K562 (cell line): ENCODE results near the gene ATG7. TPM values are rescaled to one million over a fixed set of nuclear protein-coding genes. Genes with fewer than 3 reads are reported as not detected.

ENCODE experiments used
- ATAC-seq: fragments of 200-7000 bp; cut with Tn5 transposase; 3 replicates; pipeline ENCODE4 v1.9.1; 2020; ENCODE audit warnings: moderate library complexity
- BruUV-seq: library from RNA; stranded (reverse); fragments of 400-500 nt; replicated peaks from 2 replicates; lab custom pipeline; 2021; lab: Mats Ljungman, UMichigan
- CTCF ChIA-PET: fragments of 300-600 bp; formaldehyde crosslinking; extraction: SDS; loops from one replicate; lab custom pipeline; 2021; ENCODE audit warnings: low intra/inter-chr PET ratio; lab: Yijun Ruan, JAX
- POLR2A ChIA-PET: fragments of 300-600, 350-650 bp; sonication (Branson Sonifier 250); formaldehyde crosslinking; extraction: SDS; loops from one replicate; lab custom pipeline; 2021; ENCODE audit warnings: antibody characterized with exemption, inconsistent platforms; lab: Yijun Ruan, JAX
- DNase-seq, 4 experiments: peaks; one replicate each; pipeline versions ENCODE4 v3.0.0 to v3.0.0-alpha.2; 2011 to 2018; ENCODE audit warnings: low spot score in 3 of 4, mixed read lengths in 3 of 4; ENCODE audit errors: extremely low read depth in 1 of 4
- FAIRE-seq: peaks from 2 replicates; lab custom pipeline; 2011; peaks lifted over from hg19 to GRCh38; lab: Jason Lieb, UNC
- H2AFZ ChIP-seq: 2 replicates; pipeline ENCODE4 v1.6.0; 2011; ENCODE audit warnings: low read depth, low read length, control low read depth, inconsistent platforms
- H3K27ac ChIP-seq: fragments of 200-600 bp; 3 replicates; pipeline ENCODE4 v1.8.0; 2011; ENCODE audit warnings: low read depth, mild to moderate bottlenecking, control low read depth, inconsistent platforms, low read length, moderate library complexity, mixed read lengths; ENCODE audit errors: extremely low read depth
- H3K27me3 ChIP-seq, 2 experiments: fragments of 300-600 bp in 1 of 2; 2 replicates in 1 of 2; 3 replicates in 1 of 2; pipeline versions ENCODE4 v1.6.0 to v1.8.0; 2011; ENCODE audit warnings: inconsistent platforms in 2 of 2, low read length in 2 of 2, mild to moderate bottlenecking in 1 of 2, mixed read lengths in 1 of 2, moderate library complexity in 1 of 2; ENCODE audit not compliant: control insufficient read depth in 2 of 2, insufficient read depth in 2 of 2
- H3K36me3 ChIP-seq: fragments of 300-600 bp; 3 replicates; pipeline ENCODE4 v1.8.0; 2011; ENCODE audit warnings: mild to moderate bottlenecking, low read length, inconsistent platforms; ENCODE audit not compliant: control insufficient read depth, insufficient read depth
- H3K4me1 ChIP-seq, 2 experiments: fragments of 200-600 bp in 1 of 2; replicated peaks in 1 of 2; 2 replicates in 1 of 2; 3 replicates in 1 of 2; pipeline versions ENCODE4 v1.5.1 to v1.8.0; 2011; ENCODE audit warnings: inconsistent platforms in 2 of 2, low read length in 2 of 2, mild to moderate bottlenecking in 1 of 2, mixed read lengths in 1 of 2, moderate library complexity in 1 of 2; ENCODE audit not compliant: control insufficient read depth in 2 of 2, insufficient read depth in 2 of 2
- H3K4me2 ChIP-seq: 2 replicates; pipeline ENCODE4 v1.6.1; 2011; ENCODE audit warnings: low read length, control low read depth, inconsistent platforms, mixed read lengths; ENCODE audit not compliant: insufficient read depth
- H3K4me3 ChIP-seq: fragments of 200-600 bp; sonication (generic), shearing (Covaris generic); 2 replicates; pipeline ENCODE4 v1.5.1; 2016; ENCODE audit warnings: control low read depth, inconsistent platforms
- H3K79me2 ChIP-seq: fragments of 200-600 bp; 3 replicates; pipeline ENCODE4 v1.8.0; 2011; ENCODE audit warnings: low read length, inconsistent platforms; ENCODE audit not compliant: control insufficient read depth, insufficient read depth
- H3K9ac ChIP-seq, 2 experiments: 2 replicates each; pipeline versions ENCODE4 v1.6.0 to v1.6.1; 2011; ENCODE audit warnings: low read depth in 2 of 2, low read length in 2 of 2, control low read depth in 1 of 2, inconsistent platforms in 1 of 2, mild to moderate bottlenecking in 1 of 2, mixed read lengths in 1 of 2; ENCODE audit not compliant: insufficient read depth in 1 of 2
- H3K9me1 ChIP-seq: one replicate; pipeline ENCODE4 v1.6.0; 2011; ENCODE audit warnings: inconsistent platforms, mild to moderate bottlenecking, low read length, moderate library complexity; ENCODE audit not compliant: control insufficient read depth, insufficient read depth
- H3K9me3 ChIP-seq: replicated peaks from 2 replicates; pipeline ENCODE4 v1.5.1; 2011; ENCODE audit warnings: low read depth, low read length, inconsistent platforms; ENCODE audit not compliant: control insufficient read depth, insufficient read depth
- H4K20me1 ChIP-seq: replicated peaks from 2 replicates; pipeline ENCODE4 v1.6.1; 2011; ENCODE audit warnings: low read length, inconsistent platforms, mixed read lengths; ENCODE audit not compliant: control insufficient read depth, insufficient read depth
- BRD9 ChIP-seq: fragments of 450-650 bp; IDR thresholded peaks from 2 replicates; pipeline ENCODE4 v1.6.1; 2018; ENCODE audit warnings: low read depth; ENCODE audit not compliant: partially characterized antibody
- CBX2 ChIP-seq: fragments of 200-600 bp; sonication (generic); IDR thresholded peaks from one replicate; pipeline ENCODE4 v1.6.1; 2012; ENCODE audit warnings: mild to moderate bottlenecking, low read length, inconsistent platforms; ENCODE audit not compliant: insufficient read depth, poor library complexity, severe bottlenecking
- CHD2 ChIP-seq: IDR thresholded peaks from 2 replicates; pipeline ENCODE4 v1.6.1; 2011; ENCODE audit warnings: low read depth, low read length
- ETV5 ChIP-seq: sonication (generic); formaldehyde crosslinking; IDR thresholded peaks from 2 replicates; pipeline ENCODE4 v1.4.0; 2020; ENCODE audit warnings: low read depth, mild to moderate bottlenecking, missing genetic modification reagents
- HDAC2 ChIP-seq: fragments of 450-650 bp; IDR thresholded peaks from 2 replicates; pipeline ENCODE4 v1.6.1; 2016; ENCODE audit warnings: mild to moderate bottlenecking
- NFE2L1 ChIP-seq: fragments of 450-650 bp; IDR thresholded peaks from 2 replicates; pipeline ENCODE4 v1.6.1; 2016; ENCODE audit warnings: missing genetic modification characterization, low read depth, mild to moderate bottlenecking, missing compliant biosample characterization, moderate library complexity, borderline replicate concordance
- NR2C2 ChIP-seq, 2 experiments: fragments of 200-800 bp in 1 of 2; sonication (Bioruptor generic) in 1 of 2; sonication (generic) in 1 of 2; formaldehyde crosslinking in 1 of 2; IDR thresholded peaks; 2 replicates each; pipeline versions ENCODE4 v1.6.1 to v1.8.0; 2016 to 2022; ENCODE audit warnings: mild to moderate bottlenecking in 1 of 2, missing compliant biosample characterization in 1 of 2, missing genetic modification characterization in 1 of 2, missing genetic modification reagents in 1 of 2
- SLC30A9 ChIP-seq: fragments of 250-450 bp; sonication (Bioruptor Pico); IDR thresholded peaks from 2 replicates; pipeline ENCODE4 v1.8.0; 2022; ENCODE audit warnings: mild to moderate bottlenecking, moderate library complexity
- SRSF7 ChIP-seq: fragments of 200-400 bp; formaldehyde crosslinking; optimal IDR thresholded peaks from 2 replicates; pipeline ENCODE3; 2017; ENCODE audit warnings: mild to moderate bottlenecking, low read depth, low read length
- U2AF2 ChIP-seq: fragments of 200-400 bp; formaldehyde crosslinking; optimal IDR thresholded peaks from 2 replicates; pipeline ENCODE3; 2017; ENCODE audit warnings: low read depth, mild to moderate bottlenecking, low read length
- ZNF146 ChIP-seq: IDR thresholded peaks from one replicate; pipeline ENCODE4 v1.6.1; 2018; ENCODE audit warnings: missing compliant biosample characterization; ENCODE audit not compliant: unreplicated experiment
- ZNF197 ChIP-seq: fragments of 200-800 bp; sonication (Bioruptor generic); IDR thresholded peaks from 2 replicates; pipeline ENCODE4 v1.6.1; 2016; ENCODE audit warnings: low read depth, missing genetic modification characterization, missing compliant biosample characterization
- WGBS: fragments of 100-300 bp; shearing (Covaris generic); methylation state at CpG from one replicate; pipeline ENCODE4 v1.1.6; 2016; ENCODE audit warnings: low coverage, mixed read lengths; ENCODE audit not compliant: insufficient coverage; ENCODE audit errors: missing lambda C conversion rate; 5-methylcytosine and 5-hydroxymethylcytosine counted together
- in situ Hi-C: fragments of 300-500 bp; cut with MboI; formaldehyde crosslinking; loops from 4 replicates; pipeline ENCODE4 v1.15.0; 2018; ENCODE audit warnings: inconsistent platforms, mixed read lengths
- intact Hi-C: fragments of 100-400 bp; cut with micrococcal nuclease; formaldehyde crosslinking; loops from 2 replicates; pipeline ENCODE4 v1.14.2; 2022
- polyA plus RNA-seq, 8 experiments: library from polyadenylated mRNA; depleted of rRNA in 4 of 8; stranded (reverse) in 5 of 8; unstranded in 3 of 8; fragments of >200 nt; fragmentation: Nextera tagmentation in 2 of 8; fragmentation: Illumina TruSeq in 1 of 8; extraction: Ambion mirVana in 2 of 8; extraction: Trizol in 1 of 8; gene quantifications; 2 replicates each; pipeline versions ENCODE4 v1.2.1 to v1.2.3, GENCODE V29; 2011 to 2014; ENCODE audit warnings: inconsistent platforms in 1 of 8, missing spikeins in 1 of 8
- total RNA-seq, 7 experiments: library from RNA; depleted of rRNA in 6 of 7; stranded (reverse); fragments of >200 nt in 6 of 7; fragmentation: Illumina TruSeq in 2 of 7; extraction: Trizol in 2 of 7; gene quantifications; 2 replicates each; pipeline versions ENCODE4 v1.2.1 to v1.2.3, GENCODE V29; 2011 to 2021; ENCODE audit warnings: low replicate concordance in 1 of 7
- TF ChIP-seq, protein P1 (sequence below): fragments of 250-450 bp; sonication (Bioruptor Pico); IDR thresholded peaks from 2 replicates; pipeline ENCODE4 v1.5.0; 2021; ENCODE audit warnings: mild to moderate bottlenecking, borderline replicate concordance

Gene ATG7
- total and polyA plus RNA-seq, 9 of the 15 experiments (the other 6 are each of a cell fraction or from before 2014, with no cell fraction given) = 18.3 to 45.3 (median 33.6) TPM

DNA sequence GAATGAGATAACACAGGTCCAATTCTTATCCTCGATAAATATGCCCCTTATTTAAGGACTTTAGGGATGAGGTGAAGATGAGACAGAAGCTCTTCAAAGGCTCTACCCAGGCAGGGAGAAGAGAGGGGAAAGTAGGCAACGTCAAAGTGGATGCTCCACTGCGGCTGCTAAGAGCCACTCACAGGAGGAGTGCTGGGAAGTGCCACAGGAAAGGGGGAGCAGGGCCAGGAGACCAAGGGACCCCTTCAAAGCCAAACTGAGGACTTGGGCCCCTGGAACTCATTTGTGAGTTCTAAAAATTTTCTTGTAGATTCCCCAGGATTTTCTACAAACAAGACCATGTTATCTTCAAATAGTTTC, 47.3 kb upstream of the ATG7 start:
- H3K27me3 ChIP-seq = peaks cover 11 to 24% of the 10 kb centered on the region in 2 experiments
- intact Hi-C loops (no loop called here), in situ Hi-C loops (no loop called here)
- DNase-seq (no peak), ATAC-seq (no peak), FAIRE-seq (no peak)
- H3K4me1 ChIP-seq = peaks cover 0 to 3% of the 10 kb centered on the region in 2 experiments; a peak in 2 of 5 replicates
- 14% methylated on average over 3 of the region's 3 CpGs for WGBS
- H3K27ac ChIP-seq = no peak overlapping the region
- no peaks in the 10 kb centered on the region for H4K20me1 ChIP-seq
- BruUV-seq = no TSS peak
- no peak overlapping the region for H3K9ac ChIP-seq
- H3K9me1 ChIP-seq = no peaks in the 10 kb centered on the region
- H3K4me2 ChIP-seq = no peak overlapping the region
- ChIA-PET POLR2A (interaction anchor here (1.2 kb wide), 1 partner anchor 20 kb away, joined by 4 read pairs; no protein-coding TSS in a partner anchor), CTCF (no interaction called here)
- H3K9me3 ChIP-seq = no peaks in the 10 kb centered on the region; the same call in 1 of the 2 replicates
- H2AFZ ChIP-seq = peak overlapping the region; percentile 53; the same call in 1 of the 2 replicates
- no peak for TF ChIP-seq U2AF2
- no peak for TF ChIP-seq NR2C2 (CRISPR knock-in tag; IDR thresholded peaks at IDR 0.05)
- 0 out of 2 replicates have a peak, but pooled peaks have one; percentile 14 for TF ChIP-seq NR2C2 (tag; IDR thresholded peaks at IDR 0.05)
- H3K36me3 ChIP-seq = no peaks in the 10 kb centered on the region
- no peaks in the 10 kb centered on the region for H3K79me2 ChIP-seq
- no peak overlapping the region for H3K4me3 ChIP-seq

DNA sequence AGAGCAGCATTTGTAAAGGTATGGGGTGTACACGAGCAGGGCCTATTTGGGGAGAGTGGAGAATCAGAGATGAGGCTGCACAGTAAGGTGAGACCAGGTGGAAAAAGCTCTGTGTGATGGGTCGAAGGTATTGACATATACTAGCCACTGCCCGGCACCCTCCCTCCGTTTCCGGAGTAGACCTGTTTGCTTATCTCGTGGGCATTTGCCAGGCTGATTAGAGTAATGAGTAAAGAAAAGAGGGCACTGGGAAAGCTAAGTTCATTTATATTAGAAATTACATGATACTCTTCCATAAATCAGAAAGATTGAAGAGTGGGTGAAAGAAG, 46.2 kb upstream of the ATG7 start:
- H3K9me3 ChIP-seq = no peaks in the 10 kb centered on the region; the same call in 1 of the 2 replicates
- H3K9ac ChIP-seq = no peak overlapping the region
- peaks cover 5 to 24% of the 10 kb centered on the region in 2 experiments; a peak in 4 of 5 replicates for H3K27me3 ChIP-seq
- no peaks in the 10 kb centered on the region for H3K9me1 ChIP-seq
- BruUV-seq = no TSS peak
- H4K20me1 ChIP-seq = no peaks in the 10 kb centered on the region
- ATAC-seq (no peak), FAIRE-seq (no peak), DNase-seq (no peak)
- no peak overlapping the region for H3K4me3 ChIP-seq
- H3K27ac ChIP-seq = no peak overlapping the region
- peak overlapping the region; percentile 58 for H3K4me2 ChIP-seq
- CTCF ChIA-PET = no interaction called here
- no peaks in the 10 kb centered on the region for H3K79me2 ChIP-seq
- WGBS = 7% methylated on average over 6 of the region's 6 CpGs
- peaks cover 0 to 3% of the 10 kb centered on the region in 2 experiments; a peak in 2 of 5 replicates for H3K4me1 ChIP-seq
- in situ Hi-C loops = no loop called here
- H3K36me3 ChIP-seq = no peaks in the 10 kb centered on the region
- POLR2A ChIA-PET = interaction anchor here (0.6 kb wide), 1 partner anchor 299 kb away, joined by 3 read pairs; no protein-coding TSS in a partner anchor
- intact Hi-C loops = no loop called here
- H2AFZ ChIP-seq = peak overlapping the region; percentile 53
- TF ChIP-seq SRSF7 = no peak
- no peak for TF ChIP-seq NR2C2 (CRISPR knock-in tag; IDR thresholded peaks at IDR 0.05)
- TF ChIP-seq NR2C2 (tag; IDR thresholded peaks at IDR 0.05) = no peak
- TF ChIP-seq ETV5 (CRISPR knock-in tag) = no peak
- no peak for TF ChIP-seq BRD9
- TF ChIP-seq CBX2 = no peak
- TF ChIP-seq, protein P1, sequence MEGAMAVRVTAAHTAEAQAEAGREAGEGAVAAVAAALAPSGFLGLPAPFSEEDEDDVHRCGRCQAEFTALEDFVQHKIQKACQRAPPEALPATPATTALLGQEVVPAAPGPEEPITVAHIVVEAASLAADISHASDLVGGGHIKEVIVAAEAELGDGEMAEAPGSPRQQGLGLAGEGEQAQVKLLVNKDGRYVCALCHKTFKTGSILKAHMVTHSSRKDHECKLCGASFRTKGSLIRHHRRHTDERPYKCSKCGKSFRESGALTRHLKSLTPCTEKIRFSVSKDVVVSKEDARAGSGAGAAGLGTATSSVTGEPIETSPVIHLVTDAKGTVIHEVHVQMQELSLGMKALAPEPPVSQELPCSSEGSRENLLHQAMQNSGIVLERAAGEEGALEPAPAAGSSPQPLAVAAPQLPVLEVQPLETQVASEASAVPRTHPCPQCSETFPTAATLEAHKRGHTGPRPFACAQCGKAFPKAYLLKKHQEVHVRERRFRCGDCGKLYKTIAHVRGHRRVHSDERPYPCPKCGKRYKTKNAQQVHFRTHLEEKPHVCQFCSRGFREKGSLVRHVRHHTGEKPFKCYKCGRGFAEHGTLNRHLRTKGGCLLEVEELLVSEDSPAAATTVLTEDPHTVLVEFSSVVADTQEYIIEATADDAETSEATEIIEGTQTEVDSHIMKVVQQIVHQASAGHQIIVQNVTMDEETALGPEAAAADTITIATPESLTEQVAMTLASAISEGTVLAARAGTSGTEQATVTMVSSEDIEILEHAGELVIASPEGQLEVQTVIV = no peak
- TF ChIP-seq ZNF197 (CRISPR knock-in tag) = no peak
- no peak for TF ChIP-seq CHD2
- no peak for TF ChIP-seq NFE2L1 (tag)
- no peak for TF ChIP-seq ZNF146 (CRISPR knock-in tag)
- TF ChIP-seq SLC30A9 (CRISPR knock-in tag) = no peak
- no peak for TF ChIP-seq HDAC2
